ENCODE data around the gene OPN3. TPM values are rescaled to one million over a fixed set of nuclear protein-coding genes. Genes with fewer than 3 reads are reported as not detected.

OPN3 gene
- total RNA-seq, 1 experiment from 2014 or later = 22.0 TPM

- H3K27ac Mint-ChIP-seq (ENCODE audit: unreplicated experiment) = no peak overlapping the region
- DNase-seq = no peak
- CTCF ChIA-PET = no interaction called here
- H3K4me1 Mint-ChIP-seq (ENCODE audit: low read depth, unreplicated experiment) = no peaks in the 10 kb centered on the region
- H3K4me3 Mint-ChIP-seq (ENCODE audit: low read depth, unreplicated experiment) = no peak overlapping the region
- peaks cover 7% of the 10 kb centered on the region for H3K9me3 Mint-ChIP-seq (ENCODE audit: low read depth, unreplicated experiment)
- H3K36me3 Mint-ChIP-seq (ENCODE audit: insufficient read depth, unreplicated experiment) = no peaks in the 10 kb centered on the region
- H3K27me3 Mint-ChIP-seq (ENCODE audit: unreplicated experiment) = no peaks in the 10 kb centered on the region
- TF ChIP-seq CTCF (IDR thresholded peaks at IDR 0.05; ENCODE audit: unreplicated experiment) = no peak
- BruUV-seq (replicated peaks) = no TSS peak
- intact Hi-C loops (cut with micrococcal nuclease; ENCODE audit: unreplicated experiment) = no loop called here
Observed at GRCh38 chr1:241574154-241574553, 66.0 kb downstream of the OPN3 start.

DNA sequence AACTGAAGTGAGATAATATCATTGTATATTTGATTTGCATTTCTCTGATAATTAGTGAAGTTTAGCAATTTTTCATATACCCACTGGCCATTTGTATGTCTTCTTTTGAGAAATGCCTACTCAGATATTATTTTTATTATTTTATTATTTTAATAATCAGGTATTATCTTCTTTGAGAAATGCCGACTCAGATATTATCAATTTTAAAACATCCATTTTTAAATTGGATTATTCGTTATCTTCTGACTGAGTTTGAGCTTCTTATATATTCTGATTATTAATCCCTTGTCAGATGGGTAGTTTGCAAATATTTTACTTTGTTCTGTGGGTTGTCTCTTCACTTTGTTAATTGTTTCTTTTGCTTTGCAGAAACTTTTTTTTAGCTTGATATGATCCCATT lies 70.3 kb downstream of the OPN3 start:
- no peak for DNase-seq
- no TSS peak for BruUV-seq (replicated peaks)
- intact Hi-C loops (cut with micrococcal nuclease; ENCODE audit: unreplicated experiment) = no loop called here
- Mint-ChIP-seq H3K4me1 (ENCODE audit: low read depth, unreplicated experiment) (no peaks in the 10 kb centered on the region), H3K4me3 (ENCODE audit: low read depth, unreplicated experiment) (no peak overlapping the region), H3K27me3 (ENCODE audit: unreplicated experiment) (no peaks in the 10 kb centered on the region), H3K9me3 (ENCODE audit: low read depth, unreplicated experiment) (no peaks in the 10 kb centered on the region), H3K27ac (ENCODE audit: unreplicated experiment) (no peak overlapping the region), H3K36me3 (ENCODE audit: insufficient read depth, unreplicated experiment) (no peaks in the 10 kb centered on the region)
- CTCF ChIA-PET = no interaction called here
- no peak for TF ChIP-seq CTCF (IDR thresholded peaks at IDR 0.05; ENCODE audit: unreplicated experiment)

GRCh38 chr1:241560849-241561187 lies 79.4 kb downstream of the OPN3 start:
- Mint-ChIP-seq H3K27ac (ENCODE audit: unreplicated experiment) (no peak overlapping the region), H3K27me3 (ENCODE audit: unreplicated experiment) (no peaks in the 10 kb centered on the region), H3K36me3 (ENCODE audit: insufficient read depth, unreplicated experiment) (no peaks in the 10 kb centered on the region), H3K4me1 (ENCODE audit: low read depth, unreplicated experiment) (peaks cover 8% of the 10 kb centered on the region), H3K9me3 (ENCODE audit: low read depth, unreplicated experiment) (no peaks in the 10 kb centered on the region), H3K4me3 (ENCODE audit: low read depth, unreplicated experiment) (no peak overlapping the region)
- DNase-seq = no peak
- no peak for TF ChIP-seq CTCF (IDR thresholded peaks at IDR 0.05; ENCODE audit: unreplicated experiment)
- intact Hi-C loops (cut with micrococcal nuclease; ENCODE audit: unreplicated experiment) = no loop called here
- CTCF ChIA-PET = no interaction called here
- no TSS peak for BruUV-seq (replicated peaks)

- intact Hi-C loops (cut with micrococcal nuclease; ENCODE audit: unreplicated experiment) = no loop called here
- Mint-ChIP-seq H3K4me3 (ENCODE audit: low read depth, unreplicated experiment) (no peak overlapping the region), H3K36me3 (ENCODE audit: insufficient read depth, unreplicated experiment) (no peaks in the 10 kb centered on the region), H3K27ac (ENCODE audit: unreplicated experiment) (no peak overlapping the region), H3K9me3 (ENCODE audit: low read depth, unreplicated experiment) (no peaks in the 10 kb centered on the region), H3K4me1 (ENCODE audit: low read depth, unreplicated experiment) (peaks cover 8% of the 10 kb centered on the region), H3K27me3 (ENCODE audit: unreplicated experiment) (no peaks in the 10 kb centered on the region)
- CTCF ChIA-PET = no interaction called here
- no peak for DNase-seq
- TF ChIP-seq CTCF (IDR thresholded peaks at IDR 0.05; ENCODE audit: unreplicated experiment) = no peak
- BruUV-seq (replicated peaks) = no TSS peak
Observed at GRCh38 chr1:241560146-241560848, 79.9 kb downstream of the OPN3 start.
